Coronary artery (tissue), 2 donors: ENCODE results near the gene SSTR4.
A peak's percentile ranks its signal among the peaks of the same experiment; 100 is the strongest.

Experiments used
- DNase-seq: peaks from one replicate; pipeline ENCODE4 v3.0.0-alpha.2; 2017; ENCODE audit warnings: low spot score
- H3K27ac ChIP-seq, 2 donors: fragments of 200-600 bp; sonication (generic); one replicate each; pipeline ENCODE4 v1.5.1; 2016 to 2019
- H3K4me3 ChIP-seq: fragments of 200-600 bp; sonication (generic); 2 replicates; pipeline ENCODE4 v1.5.1; 2016; ENCODE audit warnings: mild to moderate bottlenecking, moderate library complexity
- CTCF ChIP-seq: fragments of 200-600 bp; sonication (generic); IDR thresholded peaks from one replicate; pipeline ENCODE4 v1.5.1; 2019; ENCODE audit warnings: antibody characterized with exemption

Gene SSTR4

GRCh38 chr20:23072892-23073586 is 37.9 kb downstream of the SSTR4 start:
- TF ChIP-seq CTCF: no peak
- no peak for DNase-seq
- no peak overlapping the region for H3K27ac ChIP-seq
- no peak overlapping the region for H3K4me3 ChIP-seq

- no peak for DNase-seq
- H3K4me3 ChIP-seq: no peak overlapping the region
- no peak overlapping the region for H3K27ac ChIP-seq
- no peak for TF ChIP-seq CTCF
Observed at GRCh38 chr20:23074052-23074451, 38.9 kb downstream of the SSTR4 start.

GRCh38 chr20:23077277-23077676 is 42.2 kb downstream of the SSTR4 start:
- no peak overlapping the region for H3K27ac ChIP-seq
- DNase-seq: no peak
- no peak for TF ChIP-seq CTCF
- no peak overlapping the region for H3K4me3 ChIP-seq

- DNase-seq: no peak
- no peak for TF ChIP-seq CTCF
- Histone ChIP-seq H3K27ac (no peak overlapping the region), H3K4me3 (no peak overlapping the region)
Observed at GRCh38 chr20:23078351-23079015, 43.4 kb downstream of the SSTR4 start.

GRCh38 chr20:23079016-23079351 is 43.9 kb downstream of the SSTR4 start:
- TF ChIP-seq CTCF: no peak
- no peak overlapping the region for H3K27ac ChIP-seq
- no peak overlapping the region for H3K4me3 ChIP-seq
- no peak for DNase-seq

- no peak for DNase-seq
- Histone ChIP-seq H3K27ac (peak overlapping the region in 1 of 2 donors; percentile 23), H3K4me3 (no peak overlapping the region)
- TF ChIP-seq CTCF: no peak
Observed at GRCh38 chr20:23079926-23080325, 44.8 kb downstream of the SSTR4 start.

GRCh38 chr20:23080521-23080920 is 45.4 kb downstream of the SSTR4 start:
- peak overlapping the region in 1 of 2 donors; percentile 98 for H3K27ac ChIP-seq
- DNase-seq: peak; percentile 52
- H3K4me3 ChIP-seq: peak overlapping the region; percentile 71
- no peak for TF ChIP-seq CTCF
